ENCODE measurements around the gene MCL1.

Gene MCL1

DNA sequence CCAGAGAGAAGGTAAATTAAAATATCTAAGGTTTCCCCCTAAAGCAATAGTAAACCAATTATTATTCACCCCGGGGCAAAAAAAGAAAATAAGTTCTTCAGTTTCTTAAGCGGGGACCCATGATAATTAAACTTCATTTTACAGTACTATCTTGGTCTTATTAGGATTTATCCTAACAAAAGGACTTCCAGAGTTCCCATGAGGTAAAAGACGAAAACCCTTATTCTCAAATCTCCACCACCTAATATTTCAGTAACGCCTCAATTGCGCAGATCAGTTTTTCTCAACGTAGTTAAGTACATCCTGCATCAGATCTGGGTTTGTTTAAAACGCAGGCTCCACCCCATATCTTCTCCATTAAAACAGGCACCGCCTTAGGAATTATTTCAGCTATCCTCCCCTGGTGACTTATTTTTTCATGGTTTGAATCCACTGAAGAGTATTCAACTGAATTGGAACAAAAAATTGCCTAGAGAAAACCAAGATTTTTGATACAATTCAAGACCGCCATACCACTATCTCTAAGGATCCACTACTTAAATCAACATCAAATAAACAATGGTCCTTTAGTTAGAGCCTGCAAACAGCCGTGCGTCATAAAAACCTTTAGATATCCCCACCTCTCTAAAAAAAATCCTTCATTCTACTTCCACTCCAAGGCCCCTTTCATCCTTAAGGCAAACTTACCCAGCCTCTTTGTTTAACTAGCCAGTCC, 1.7 kb downstream of the MCL1 start:
- Histone ChIP-seq H3K9me2 (replicated peaks; ENCODE audit: control insufficient read depth, low read length) (no peaks in the 10 kb centered on the region), H3K4me3 (ENCODE audit: low read length) (peak overlapping the region; percentile 87), H3K4me1 (ENCODE audit: control insufficient read depth, low read length) (peaks cover 65% of the 10 kb centered on the region), H3K9me3 (ENCODE audit: control insufficient read depth, insufficient read depth, low read length) (no peaks in the 10 kb centered on the region), H3K27me3 (ENCODE audit: control insufficient read depth, low read length) (no peaks in the 10 kb centered on the region), H3K79me2 (ENCODE audit: control insufficient read depth, low read length) (peaks cover 74% of the 10 kb centered on the region), H3F3A (ENCODE audit: control insufficient read depth, insufficient read depth) (peaks cover 11% of the 10 kb centered on the region), H3K4me2 (ENCODE audit: low read length) (peak overlapping the region; percentile 90), H3K36me3 (ENCODE audit: control insufficient read depth, low read length) (peaks cover 68% of the 10 kb centered on the region), H4K20me1 (ENCODE audit: control insufficient read depth, insufficient read depth, low read depth, low read length) (peaks cover 45% of the 10 kb centered on the region), H3K27ac (ENCODE audit: low read depth, low read length) (peak overlapping the region; percentile 79)
- TF ChIP-seq, protein P1, sequence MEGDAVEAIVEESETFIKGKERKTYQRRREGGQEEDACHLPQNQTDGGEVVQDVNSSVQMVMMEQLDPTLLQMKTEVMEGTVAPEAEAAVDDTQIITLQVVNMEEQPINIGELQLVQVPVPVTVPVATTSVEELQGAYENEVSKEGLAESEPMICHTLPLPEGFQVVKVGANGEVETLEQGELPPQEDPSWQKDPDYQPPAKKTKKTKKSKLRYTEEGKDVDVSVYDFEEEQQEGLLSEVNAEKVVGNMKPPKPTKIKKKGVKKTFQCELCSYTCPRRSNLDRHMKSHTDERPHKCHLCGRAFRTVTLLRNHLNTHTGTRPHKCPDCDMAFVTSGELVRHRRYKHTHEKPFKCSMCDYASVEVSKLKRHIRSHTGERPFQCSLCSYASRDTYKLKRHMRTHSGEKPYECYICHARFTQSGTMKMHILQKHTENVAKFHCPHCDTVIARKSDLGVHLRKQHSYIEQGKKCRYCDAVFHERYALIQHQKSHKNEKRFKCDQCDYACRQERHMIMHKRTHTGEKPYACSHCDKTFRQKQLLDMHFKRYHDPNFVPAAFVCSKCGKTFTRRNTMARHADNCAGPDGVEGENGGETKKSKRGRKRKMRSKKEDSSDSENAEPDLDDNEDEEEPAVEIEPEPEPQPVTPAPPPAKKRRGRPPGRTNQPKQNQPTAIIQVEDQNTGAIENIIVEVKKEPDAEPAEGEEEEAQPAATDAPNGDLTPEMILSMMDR (IDR thresholded peaks at IDR 0.05; ENCODE audit: low read depth, low read length, poor library complexity, severe bottlenecking): no peak
- TF ChIP-seq EZH2phosphoT487 (IDR thresholded peaks at IDR 0.05; ENCODE audit: borderline replicate concordance, low read length): no peak

GRCh38 chr1:150576794-150577556, 2.4 kb downstream of the MCL1 start:
- TF ChIP-seq, protein P1 (IDR thresholded peaks at IDR 0.05; ENCODE audit: low read depth, low read length, poor library complexity, severe bottlenecking): no peak
- no peak for TF ChIP-seq EZH2phosphoT487 (IDR thresholded peaks at IDR 0.05; ENCODE audit: borderline replicate concordance, low read length)
- no peaks in the 10 kb centered on the region for H3K27me3 ChIP-seq (ENCODE audit: control insufficient read depth, low read length)
- H3K9me2 ChIP-seq (replicated peaks; ENCODE audit: control insufficient read depth, low read length): no peaks in the 10 kb centered on the region
- H3K79me2 ChIP-seq (ENCODE audit: control insufficient read depth, low read length): peaks cover 78% of the 10 kb centered on the region
- peak overlapping the region; percentile 87 for H3K4me3 ChIP-seq (ENCODE audit: low read length)
- H3F3A ChIP-seq (ENCODE audit: control insufficient read depth, insufficient read depth): peaks cover 11% of the 10 kb centered on the region
- peaks cover 65% of the 10 kb centered on the region for H3K4me1 ChIP-seq (ENCODE audit: control insufficient read depth, low read length)
- H3K27ac ChIP-seq (ENCODE audit: low read depth, low read length): 0 out of 2 replicates have a peak overlapping the region, but pooled peaks have one; percentile 79
- H3K4me2 ChIP-seq (ENCODE audit: low read length): peak overlapping the region; percentile 90
- H3K36me3 ChIP-seq (ENCODE audit: control insufficient read depth, low read length): peaks cover 74% of the 10 kb centered on the region
- H4K20me1 ChIP-seq (ENCODE audit: control insufficient read depth, insufficient read depth, low read depth, low read length): peaks cover 45% of the 10 kb centered on the region
- no peaks in the 10 kb centered on the region for H3K9me3 ChIP-seq (ENCODE audit: control insufficient read depth, insufficient read depth, low read length)

DNA sequence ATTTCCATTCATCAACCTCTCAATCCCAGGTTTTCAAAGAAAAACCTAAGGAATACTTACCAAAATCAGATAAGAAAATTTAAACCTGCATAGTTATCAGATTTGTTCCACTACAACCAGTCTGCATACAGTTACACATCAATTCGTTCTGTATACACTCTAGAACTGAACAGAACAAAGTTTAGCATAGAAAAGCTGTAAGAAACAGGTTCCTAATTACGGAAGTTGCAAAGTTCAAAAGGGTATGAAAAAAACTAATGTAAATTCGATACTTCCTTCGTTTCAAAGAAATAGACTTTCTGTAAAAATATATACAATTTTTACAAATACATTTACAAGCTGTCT, 3.1 kb downstream of the MCL1 start:
- Histone ChIP-seq H3K79me2 (ENCODE audit: control insufficient read depth, low read length) (peaks cover 81% of the 10 kb centered on the region), H3K9me3 (ENCODE audit: control insufficient read depth, insufficient read depth, low read length) (no peaks in the 10 kb centered on the region), H3K36me3 (ENCODE audit: control insufficient read depth, low read length) (peaks cover 77% of the 10 kb centered on the region), H3K27me3 (ENCODE audit: control insufficient read depth, low read length) (no peaks in the 10 kb centered on the region), H3K27ac (ENCODE audit: low read depth, low read length) (no peak overlapping the region), H3K4me2 (ENCODE audit: low read length) (peak overlapping the region; percentile 90), H3F3A (ENCODE audit: control insufficient read depth, insufficient read depth) (peaks cover 12% of the 10 kb centered on the region), H3K9me2 (replicated peaks; ENCODE audit: control insufficient read depth, low read length) (no peaks in the 10 kb centered on the region), H3K4me3 (ENCODE audit: low read length) (peak overlapping the region; percentile 87), H4K20me1 (ENCODE audit: control insufficient read depth, insufficient read depth, low read depth, low read length) (peaks cover 45% of the 10 kb centered on the region), H3K4me1 (ENCODE audit: control insufficient read depth, low read length) (peaks cover 65% of the 10 kb centered on the region)
- no peak for TF ChIP-seq EZH2phosphoT487 (IDR thresholded peaks at IDR 0.05; ENCODE audit: borderline replicate concordance, low read length)
- TF ChIP-seq, protein P1 (IDR thresholded peaks at IDR 0.05; ENCODE audit: low read depth, low read length, poor library complexity, severe bottlenecking): no peak

Measured in DOHH2 (cell line).